HCT116 (cell line): ENCODE measurements around the gene PFKP. TPM values are rescaled to one million over a fixed set of nuclear protein-coding genes. Genes with fewer than 3 reads are reported as not detected.

Experiments
- ATAC-seq: fragments of 200-7000 bp; cut with Tn5 transposase; 2 replicates; pipeline ENCODE4 v1.9.1; 2020; ENCODE audit warnings: mild to moderate bottlenecking, moderate library complexity
- BruUV-seq: library from RNA; stranded (reverse); fragments of 400-500 nt; replicated peaks from 2 replicates; lab custom pipeline; 2021; lab: Mats Ljungman, UMichigan
- CTCF ChIA-PET: fragments of 300-600 bp; sonication (Branson Sonifier 250); formaldehyde crosslinking; loops from one replicate; lab custom pipeline; 2021; ENCODE audit warnings: antibody characterized with exemption; lab: Charles Lee
- POLR2A ChIA-PET: fragments of 300-600, 350-600 bp; sonication (Branson Sonifier 250); formaldehyde crosslinking; loops from one replicate; lab custom pipeline; 2021; ENCODE audit warnings: antibody characterized with exemption; lab: Charles Lee
- RAD21 ChIA-PET, 2 experiments: fragments of 300-600 bp; sonication (Branson Sonifier 250); formaldehyde crosslinking; loops; one replicate each; lab custom pipeline; 2023; ENCODE audit warnings: low total read pairs in 2 of 2; ENCODE audit not compliant: uncharacterized antibody in 2 of 2, unreplicated experiment in 2 of 2, low non-redundant PET in 1 of 2; lab: Charles Lee
- DNase-seq: peaks from one replicate; pipeline ENCODE4 v3.0.0-alpha.2; 2010; ENCODE audit warnings: low read depth, low spot score
- H2AFZ ChIP-seq: fragments of 200-600 bp; shearing (Covaris generic), sonication (generic); 2 replicates; pipeline ENCODE4 v1.6.1; 2017; ENCODE audit warnings: low read depth, mixed run types, mixed read lengths, antibody characterized with exemption, low read length; ENCODE audit not compliant: poor library complexity, severe bottlenecking
- H3K27ac ChIP-seq: 2 replicates; pipeline ENCODE4 v1.5.1; 2012; ENCODE audit warnings: low read depth, low read length
- H3K27me3 ChIP-seq: fragments of 200-600 bp; sonication (generic); 2 replicates; pipeline ENCODE4 v1.6.1; 2016; ENCODE audit warnings: mixed run types, low read length, mixed read lengths; ENCODE audit not compliant: insufficient read depth
- H3K36me3 ChIP-seq, 2 experiments: fragments of 200-500 bp in 1 of 2; fragments of 200-600 bp in 1 of 2; sonication (Bioruptor generic) in 1 of 2; sonication (generic) in 1 of 2; 2 replicates each; pipeline versions ENCODE4 v1.5.1 to v1.6.1; 2014 to 2016; ENCODE audit warnings: low read length in 2 of 2, inconsistent platforms in 1 of 2, mixed read lengths in 1 of 2, mixed run types in 1 of 2; ENCODE audit not compliant: insufficient read depth in 2 of 2, control insufficient read depth in 1 of 2
- H3K4me1 ChIP-seq, 2 experiments: fragments of 200-600 bp in 1 of 2; sonication (generic) in 1 of 2; 2 replicates each; pipeline versions ENCODE4 v1.5.1 to v1.6.1; 2012 to 2017; ENCODE audit warnings: low read length in 2 of 2, inconsistent platforms in 1 of 2, mild to moderate bottlenecking in 1 of 2, mixed read lengths in 1 of 2, mixed run types in 1 of 2, moderate library complexity in 1 of 2; ENCODE audit not compliant: insufficient read depth in 2 of 2, control insufficient read depth in 1 of 2
- H3K4me2 ChIP-seq: fragments of 200-600 bp; sonication (generic); 2 replicates; pipeline ENCODE4 v1.6.1; 2017; ENCODE audit warnings: mixed run types, low read length, mixed read lengths
- H3K4me3 ChIP-seq, 2 experiments: fragments of 200-600 bp in 1 of 2; sonication (generic) in 1 of 2; replicated peaks in 1 of 2; 2 replicates each; pipeline ENCODE4 v1.5.1; 2011 to 2016; ENCODE audit warnings: low read length in 2 of 2, control low read depth in 1 of 2, low read depth in 1 of 2, mild to moderate bottlenecking in 1 of 2, mixed read lengths in 1 of 2, mixed run types in 1 of 2
- H3K79me2 ChIP-seq: fragments of 200-600 bp; sonication (generic); 2 replicates; pipeline ENCODE4 v1.6.1; 2017; ENCODE audit warnings: mild to moderate bottlenecking, mixed run types, low read length, moderate library complexity, mixed read lengths; ENCODE audit not compliant: insufficient read depth
- H3K9ac ChIP-seq: fragments of 200-600 bp; sonication (generic); 2 replicates; pipeline ENCODE4 v1.6.1; 2016; ENCODE audit warnings: low read length, mixed read lengths
- H3K9me2 ChIP-seq: fragments of 200-600 bp; sonication (generic), shearing (Covaris generic); 2 replicates; pipeline ENCODE4 v1.6.1; 2017; ENCODE audit warnings: mixed run types, mild to moderate bottlenecking, moderate library complexity; ENCODE audit not compliant: insufficient read depth
- H3K9me3 ChIP-seq, 2 experiments: fragments of 200-500 bp in 1 of 2; fragments of 200-600 bp in 1 of 2; sonication (Bioruptor generic) in 1 of 2; sonication (generic) in 1 of 2; 2 replicates each; pipeline ENCODE4 v1.6.1; 2014 to 2017; ENCODE audit warnings: low read length in 2 of 2, mixed read lengths in 2 of 2, inconsistent platforms in 1 of 2, low read depth in 1 of 2, mild to moderate bottlenecking in 1 of 2, mixed run types in 1 of 2, moderate library complexity in 1 of 2; ENCODE audit not compliant: control insufficient read depth in 1 of 2, insufficient read depth in 1 of 2
- H4K20me1 ChIP-seq: fragments of 200-600 bp; sonication (generic), shearing (Covaris generic); 2 replicates; pipeline ENCODE4 v1.6.1; 2017; ENCODE audit warnings: mixed run types, mild to moderate bottlenecking, moderate library complexity; ENCODE audit not compliant: insufficient read depth
- CBX3 ChIP-seq: IDR thresholded peaks from 2 replicates; pipeline ENCODE4 v1.6.1; 2012; ENCODE audit warnings: low read depth
- CEBPB ChIP-seq: IDR thresholded peaks from 2 replicates; pipeline ENCODE4 v1.6.1; 2012; ENCODE audit warnings: low read depth
- EGR1 ChIP-seq: IDR thresholded peaks from 2 replicates; pipeline ENCODE4 v1.6.1; 2012; ENCODE audit warnings: low read depth
- ELF1 ChIP-seq: IDR thresholded peaks from 2 replicates; pipeline ENCODE4 v1.6.1; 2012; ENCODE audit warnings: low read depth, borderline replicate concordance
- EZH2 ChIP-seq: fragments of 200-600 bp; sonication (generic); IDR thresholded peaks from 2 replicates; pipeline ENCODE4 v1.6.1; 2017; ENCODE audit warnings: antibody characterized with exemption, mixed run types
- EZH2phosphoT487 ChIP-seq: fragments of 200-600 bp; IDR thresholded peaks from 2 replicates; pipeline ENCODE4 v1.6.1; 2018; ENCODE audit warnings: antibody characterized with exemption, borderline replicate concordance
- FOSL1 ChIP-seq: IDR thresholded peaks from 2 replicates; pipeline ENCODE4 v1.6.1; 2012; ENCODE audit warnings: low read depth
- JUND ChIP-seq: IDR thresholded peaks from 2 replicates; pipeline ENCODE4 v1.6.1; 2012
- POLR2A ChIP-seq: IDR thresholded peaks from 2 replicates; pipeline ENCODE4 v1.7.0; 2011; ENCODE audit warnings: borderline replicate concordance; ENCODE audit not compliant: insufficient read depth, insufficient read length; ENCODE audit errors: extremely low read depth
- POLR2AphosphoS5 ChIP-seq: IDR thresholded peaks from 2 replicates; pipeline ENCODE4 v1.6.1; 2011; ENCODE audit warnings: mild to moderate bottlenecking, low read depth, low read length, moderate library complexity
- SIN3A ChIP-seq: IDR thresholded peaks from 2 replicates; pipeline ENCODE4 v1.6.1; 2012; ENCODE audit warnings: low read depth
- SP1 ChIP-seq: IDR thresholded peaks from 2 replicates; pipeline ENCODE4 v1.6.1; 2012; ENCODE audit warnings: low read depth
- TCF7L2 ChIP-seq: IDR thresholded peaks from 2 replicates; pipeline ENCODE4 v1.7.0; 2011; ENCODE audit warnings: borderline replicate concordance, inconsistent platforms; ENCODE audit not compliant: insufficient read depth, insufficient read length; ENCODE audit errors: extremely low read depth
- YY1 ChIP-seq: IDR thresholded peaks from 2 replicates; pipeline ENCODE4 v1.6.1; 2011; ENCODE audit warnings: low read length, low read depth, moderate library complexity, mild to moderate bottlenecking; ENCODE audit not compliant: insufficient replicate concordance; ENCODE audit errors: extremely low read depth
- ZFX ChIP-seq: fragments of 450-650 bp; IDR thresholded peaks from 2 replicates; pipeline ENCODE4 v1.6.1; 2017
- ZNF274 ChIP-seq: fragments of 200-500 bp; sonication (Bioruptor generic); IDR thresholded peaks from 2 replicates; pipeline ENCODE4 v1.6.1; 2014; ENCODE audit warnings: mild to moderate bottlenecking, low read depth, low read length, inconsistent platforms
- intact Hi-C: fragments of 100-400 bp; cut with micrococcal nuclease; formaldehyde crosslinking; loops from 2 replicates; pipeline ENCODE4 v1.10.0; 2022
- total RNA-seq: library from RNA; stranded (reverse); gene quantifications from one replicate; pipeline ENCODE4 v1.2.1, GENCODE V29; 2021; ENCODE audit not compliant: unreplicated experiment
- TF ChIP-seq, protein P1 (sequence below), 3 experiments: fragments of 200-600 bp in 1 of 3; sonication (generic) in 1 of 3; IDR thresholded peaks in 2 of 3; conservative IDR thresholded peaks in 1 of 3; 2 replicates each; pipeline ENCODE4 v1.5.1; 2012 to 2017; ENCODE audit warnings: low read depth in 2 of 3, low read length in 2 of 3, antibody characterized with exemption in 1 of 3, borderline replicate concordance in 1 of 3, control low read depth in 1 of 3, mild to moderate bottlenecking in 1 of 3, mixed read lengths in 1 of 3, mixed run types in 1 of 3, moderate library complexity in 1 of 3; ENCODE audit not compliant: insufficient read depth in 1 of 3
- TF ChIP-seq, protein P2 (sequence below): IDR thresholded peaks from 2 replicates; pipeline ENCODE4 v1.6.1; 2012
- TF ChIP-seq, protein P3 (sequence below): IDR thresholded peaks from 2 replicates; pipeline ENCODE4 v1.6.1; 2011; ENCODE audit warnings: mild to moderate bottlenecking, low read length, moderate library complexity; ENCODE audit not compliant: insufficient replicate concordance; ENCODE audit errors: extremely low read depth

PFKP gene
- total RNA-seq, 1 experiment from 2014 or later = 237 TPM

DNA sequence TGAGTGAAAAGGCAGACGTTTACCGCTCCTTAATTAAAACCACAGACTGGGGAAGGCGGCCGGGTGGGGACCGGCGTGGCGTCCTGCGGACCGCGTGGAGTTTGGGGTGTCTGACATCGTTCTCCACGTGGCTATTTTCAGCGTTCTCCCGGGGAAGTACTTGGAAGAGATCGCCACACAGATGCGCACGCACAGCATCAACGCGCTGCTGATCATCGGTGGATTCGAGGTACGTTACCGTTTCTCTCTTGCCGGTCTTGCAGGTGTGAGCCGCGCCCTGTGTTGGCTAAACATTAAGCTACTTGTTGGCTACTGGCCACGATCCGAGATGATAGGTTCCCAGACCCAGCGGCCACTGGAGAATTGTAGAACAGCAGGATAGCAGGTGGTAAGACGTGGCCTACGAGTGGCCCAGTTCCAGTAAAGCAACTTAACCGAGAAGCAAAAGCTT is 51.3 kb downstream of the PFKP start:
- TF ChIP-seq FOSL1 (no peak), EZH2phosphoT487 (no peak), SIN3A (no peak), POLR2A (no peak), ELF1 (no peak), ZNF274 (no peak), SP1 (no peak), CBX3 (no peak), YY1 (no peak), CEBPB (no peak), JUND (no peak), POLR2AphosphoS5 (no peak), EZH2 (no peak), TCF7L2 (no peak), EGR1 (no peak), ZFX (no peak)
- TF ChIP-seq, protein P1, sequence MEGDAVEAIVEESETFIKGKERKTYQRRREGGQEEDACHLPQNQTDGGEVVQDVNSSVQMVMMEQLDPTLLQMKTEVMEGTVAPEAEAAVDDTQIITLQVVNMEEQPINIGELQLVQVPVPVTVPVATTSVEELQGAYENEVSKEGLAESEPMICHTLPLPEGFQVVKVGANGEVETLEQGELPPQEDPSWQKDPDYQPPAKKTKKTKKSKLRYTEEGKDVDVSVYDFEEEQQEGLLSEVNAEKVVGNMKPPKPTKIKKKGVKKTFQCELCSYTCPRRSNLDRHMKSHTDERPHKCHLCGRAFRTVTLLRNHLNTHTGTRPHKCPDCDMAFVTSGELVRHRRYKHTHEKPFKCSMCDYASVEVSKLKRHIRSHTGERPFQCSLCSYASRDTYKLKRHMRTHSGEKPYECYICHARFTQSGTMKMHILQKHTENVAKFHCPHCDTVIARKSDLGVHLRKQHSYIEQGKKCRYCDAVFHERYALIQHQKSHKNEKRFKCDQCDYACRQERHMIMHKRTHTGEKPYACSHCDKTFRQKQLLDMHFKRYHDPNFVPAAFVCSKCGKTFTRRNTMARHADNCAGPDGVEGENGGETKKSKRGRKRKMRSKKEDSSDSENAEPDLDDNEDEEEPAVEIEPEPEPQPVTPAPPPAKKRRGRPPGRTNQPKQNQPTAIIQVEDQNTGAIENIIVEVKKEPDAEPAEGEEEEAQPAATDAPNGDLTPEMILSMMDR (IDR thresholded peaks at IDR 0.05 in 2 of 3, conservative IDR thresholded peaks at IDR 0.05 in 1 of 3; ENCODE audit: borderline replicate concordance in 1 of 3, insufficient read depth in 1 of 3, low read depth in 2 of 3, low read length in 2 of 3) = no peak
- TF ChIP-seq, protein P2, sequence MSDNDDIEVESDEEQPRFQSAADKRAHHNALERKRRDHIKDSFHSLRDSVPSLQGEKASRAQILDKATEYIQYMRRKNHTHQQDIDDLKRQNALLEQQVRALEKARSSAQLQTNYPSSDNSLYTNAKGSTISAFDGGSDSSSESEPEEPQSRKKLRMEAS = no peak
- TF ChIP-seq, protein P3, sequence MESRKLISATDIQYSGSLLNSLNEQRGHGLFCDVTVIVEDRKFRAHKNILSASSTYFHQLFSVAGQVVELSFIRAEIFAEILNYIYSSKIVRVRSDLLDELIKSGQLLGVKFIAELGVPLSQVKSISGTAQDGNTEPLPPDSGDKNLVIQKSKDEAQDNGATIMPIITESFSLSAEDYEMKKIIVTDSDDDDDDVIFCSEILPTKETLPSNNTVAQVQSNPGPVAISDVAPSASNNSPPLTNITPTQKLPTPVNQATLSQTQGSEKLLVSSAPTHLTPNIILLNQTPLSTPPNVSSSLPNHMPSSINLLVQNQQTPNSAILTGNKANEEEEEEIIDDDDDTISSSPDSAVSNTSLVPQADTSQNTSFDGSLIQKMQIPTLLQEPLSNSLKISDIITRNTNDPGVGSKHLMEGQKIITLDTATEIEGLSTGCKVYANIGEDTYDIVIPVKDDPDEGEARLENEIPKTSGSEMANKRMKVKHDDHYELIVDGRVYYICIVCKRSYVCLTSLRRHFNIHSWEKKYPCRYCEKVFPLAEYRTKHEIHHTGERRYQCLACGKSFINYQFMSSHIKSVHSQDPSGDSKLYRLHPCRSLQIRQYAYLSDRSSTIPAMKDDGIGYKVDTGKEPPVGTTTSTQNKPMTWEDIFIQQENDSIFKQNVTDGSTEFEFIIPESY = no peak
- TF ChIP-seq, all 23 proteins: peak for 0
- no peak overlapping the region for H3K9ac ChIP-seq
- no peak for DNase-seq
- intact Hi-C loops = no loop called here
- BruUV-seq = no TSS peak
- no peak for ATAC-seq
- ChIA-PET CTCF (no interaction called here), POLR2A (no interaction called here), RAD21 (no interaction called here)
- no peak overlapping the region for H3K27ac ChIP-seq
- H3K27me3 ChIP-seq = no peaks in the 10 kb centered on the region
- H3K4me3 ChIP-seq = no peak overlapping the region
- H3K4me2 ChIP-seq = no peak overlapping the region
- peaks cover 43 to 67% of the 10 kb centered on the region in 2 experiments for H3K36me3 ChIP-seq
- no peaks in the 10 kb centered on the region for H4K20me1 ChIP-seq
- no peaks in the 10 kb centered on the region for H3K9me3 ChIP-seq
- no peak overlapping the region for H2AFZ ChIP-seq
- no peaks in the 10 kb centered on the region for H3K9me2 ChIP-seq
- H3K4me1 ChIP-seq = no peaks in the 10 kb centered on the region
- H3K79me2 ChIP-seq = peaks cover 20% of the 10 kb centered on the region
